ENCODE data around the gene MOK. TPM values are rescaled to one million over a fixed set of nuclear protein-coding genes. Genes with fewer than 3 reads are reported as not detected.
A peak's percentile ranks its signal among the peaks of the same experiment; 100 is the strongest.

The MOK gene
- total RNA-seq, 2 donors from 2014 or later = 60.3 to 102 TPM

GRCh38 chr14:102345232-102345631 lies 40.3 kb upstream of the MOK start:
- H3K27me3 Mint-ChIP-seq (ENCODE audit: insufficient read depth) = no peaks in the 10 kb centered on the region
- WGBS, 2 experiments (ENCODE audit: insufficient coverage in 1 of 2, insufficient read length in 1 of 2) = 93% methylated on average over 3 of the region's 3 CpGs
- peaks cover 68% of the 10 kb centered on the region for H3K36me3 Mint-ChIP-seq (ENCODE audit: low read depth)
- no peaks in the 10 kb centered on the region for H3K4me1 Mint-ChIP-seq
- no peak for TF ChIP-seq CTCF (conservative IDR thresholded peaks at IDR 0.05)
- Histone ChIP-seq H3K27me3 (ENCODE audit: control insufficient read depth, insufficient read depth, low read length, poor library complexity, severe bottlenecking) (no peaks in the 10 kb centered on the region), H3K36me3 (ENCODE audit: control insufficient read depth, insufficient read depth, low read length) (peaks cover 39% of the 10 kb centered on the region), H3K4me1 (ENCODE audit: control insufficient read depth, insufficient read depth, low read length) (no peaks in the 10 kb centered on the region), H3K27ac (ENCODE audit: low read depth, low read length) (no peak overlapping the region), H3K9ac (ENCODE audit: extremely low read depth, low read length, poor library complexity, severe bottlenecking) (no peak overlapping the region), H3K4me3 (ENCODE audit: low read length) (no peak overlapping the region), H3K9me3 (ENCODE audit: control insufficient read depth, low read length) (no peaks in the 10 kb centered on the region)
- H3K4me3 Mint-ChIP-seq = no peak overlapping the region
- H3K9me3 Mint-ChIP-seq = no peaks in the 10 kb centered on the region
- no peak for DNase-seq
- peak overlapping the region; percentile 52 for H3K27ac Mint-ChIP-seq

- Mint-ChIP-seq H3K27ac (no peak overlapping the region), H3K27me3 (ENCODE audit: insufficient read depth) (no peaks in the 10 kb centered on the region), H3K9me3 (no peaks in the 10 kb centered on the region), H3K4me3 (no peak overlapping the region), H3K4me1 (no peaks in the 10 kb centered on the region), H3K36me3 (ENCODE audit: low read depth) (peaks cover 61% of the 10 kb centered on the region)
- Histone ChIP-seq H3K9ac (ENCODE audit: extremely low read depth, low read length, poor library complexity, severe bottlenecking) (no peak overlapping the region), H3K4me1 (ENCODE audit: control insufficient read depth, insufficient read depth, low read length) (no peaks in the 10 kb centered on the region), H3K27ac (ENCODE audit: low read depth, low read length) (no peak overlapping the region), H3K27me3 (ENCODE audit: control insufficient read depth, insufficient read depth, low read length, poor library complexity, severe bottlenecking) (no peaks in the 10 kb centered on the region), H3K4me3 (ENCODE audit: low read length) (no peak overlapping the region), H3K9me3 (ENCODE audit: control insufficient read depth, low read length) (no peaks in the 10 kb centered on the region), H3K36me3 (ENCODE audit: control insufficient read depth, insufficient read depth, low read length) (peaks cover 32% of the 10 kb centered on the region)
- 94 to 96% methylated on average over 4 to 5 of the region's 5 CpGs for WGBS, 2 experiments (ENCODE audit: insufficient coverage in 1 of 2, insufficient read length in 1 of 2)
- DNase-seq = no peak
- no peak for TF ChIP-seq CTCF (conservative IDR thresholded peaks at IDR 0.05)
Measured at GRCh38 chr14:102344485-102344884, 39.5 kb upstream of the MOK start.

GRCh38 chr14:102344084-102344483 lies 39.1 kb upstream of the MOK start:
- 94 to 100% methylated on average over 4 to 7 of the region's 7 CpGs for WGBS, 2 experiments (ENCODE audit: insufficient coverage in 1 of 2, insufficient read length in 1 of 2)
- no peaks in the 10 kb centered on the region for H3K27me3 ChIP-seq (ENCODE audit: control insufficient read depth, insufficient read depth, low read length, poor library complexity, severe bottlenecking)
- no peaks in the 10 kb centered on the region for H3K4me1 ChIP-seq (ENCODE audit: control insufficient read depth, insufficient read depth, low read length)
- DNase-seq = no peak
- Mint-ChIP-seq H3K36me3 (ENCODE audit: low read depth) (peaks cover 58% of the 10 kb centered on the region), H3K27ac (no peak overlapping the region), H3K4me3 (no peak overlapping the region), H3K9me3 (no peaks in the 10 kb centered on the region), H3K27me3 (ENCODE audit: insufficient read depth) (no peaks in the 10 kb centered on the region), H3K4me1 (no peaks in the 10 kb centered on the region)
- no peaks in the 10 kb centered on the region for H3K9me3 ChIP-seq (ENCODE audit: control insufficient read depth, low read length)
- TF ChIP-seq CTCF (conservative IDR thresholded peaks at IDR 0.05) = peak; percentile 42
- no peak overlapping the region for H3K4me3 ChIP-seq (ENCODE audit: low read length)
- H3K27ac ChIP-seq (ENCODE audit: low read depth, low read length) = no peak overlapping the region
- no peak overlapping the region for H3K9ac ChIP-seq (ENCODE audit: extremely low read depth, low read length, poor library complexity, severe bottlenecking)
- H3K36me3 ChIP-seq (ENCODE audit: control insufficient read depth, insufficient read depth, low read length) = peaks cover 29% of the 10 kb centered on the region

Data from endodermal cell (in vitro differentiated cells).